OCI-M1 (cell line): ENCODE results near the gene HCN4.
A peak's percentile ranks its signal among the peaks of the same experiment; 100 is the strongest.

Experiments
- DNase-seq: peaks from one replicate; lab custom pipeline; 2025; lab: John Stamatoyannopoulos, UW

Gene HCN4

DNA sequence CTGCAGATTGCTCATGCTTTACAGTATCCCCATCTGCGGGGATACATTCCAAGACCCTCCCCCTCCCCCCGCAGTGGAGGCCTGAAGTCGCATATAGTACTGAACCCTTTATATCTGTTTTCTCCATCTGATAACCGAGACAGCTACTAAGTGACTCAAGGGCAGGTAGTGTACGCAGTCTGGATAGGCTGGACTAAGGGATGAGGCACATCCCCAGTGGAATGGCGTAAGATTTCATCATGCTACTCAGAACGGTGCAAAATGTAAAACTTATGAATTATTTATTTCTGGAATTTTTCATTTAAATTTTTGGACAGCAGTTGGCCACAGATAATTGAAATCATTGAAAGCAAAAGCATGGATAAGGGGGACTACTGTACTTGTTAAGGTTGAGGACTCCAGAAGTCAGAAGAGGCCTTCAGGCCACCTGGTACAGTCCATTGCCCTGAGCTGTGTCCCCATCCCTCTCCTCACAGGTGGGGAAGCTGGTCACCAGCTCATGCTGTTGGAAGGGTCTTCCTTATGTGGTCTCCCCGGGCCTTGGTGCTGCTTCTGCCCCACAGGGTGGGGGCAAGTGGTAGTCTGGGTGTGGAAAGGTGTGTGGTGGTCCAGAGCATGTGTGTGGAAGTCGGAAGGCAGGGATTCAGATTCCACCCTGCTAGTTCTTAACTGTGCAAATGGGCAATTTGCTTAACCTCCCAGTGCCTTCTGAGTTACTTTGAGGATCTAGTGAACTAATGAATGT, 72.0 kb downstream of the HCN4 start:
- DNase-seq, result no peak

DNA sequence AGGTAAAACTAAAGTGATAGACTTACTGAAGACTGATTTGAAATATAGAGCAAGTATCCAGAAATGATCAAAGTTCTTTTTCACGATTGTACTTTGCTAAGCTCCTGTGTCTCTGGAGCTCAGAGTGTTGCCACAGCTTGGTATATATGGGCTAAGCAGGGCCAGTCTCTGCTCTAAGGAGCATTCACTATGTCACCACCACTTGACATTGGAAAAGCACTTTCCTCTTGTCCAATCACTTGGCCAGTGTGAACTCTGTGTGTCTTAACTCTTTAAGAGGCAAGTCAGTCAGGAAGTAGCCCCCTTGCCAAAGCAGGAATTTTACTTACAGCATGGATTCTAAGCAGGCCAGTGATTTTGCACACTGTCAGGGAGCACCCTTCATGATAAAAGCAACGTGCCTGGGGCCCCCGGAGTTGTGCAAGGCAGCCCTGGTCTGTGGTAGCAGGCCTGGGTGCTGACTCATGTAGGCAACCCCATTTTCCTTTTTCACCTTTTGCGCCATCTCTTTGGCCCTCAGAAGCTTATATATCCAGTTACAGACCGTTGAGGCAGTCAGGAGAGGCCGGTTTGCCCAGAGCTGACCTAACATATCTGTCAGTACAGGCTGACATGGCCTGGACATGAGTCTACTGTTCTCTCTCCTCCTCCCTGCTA, 73.0 kb downstream of the HCN4 start:
- no peak for DNase-seq

GRCh38 chr15:73293773-73294172, 75.0 kb downstream of the HCN4 start:
- DNase-seq, result no peak

GRCh38 chr15:73291441-73291840, 77.3 kb downstream of the HCN4 start:
- DNase-seq, result no peak

- DNase-seq, result no peak
Observed at GRCh38 chr15:73287019-73287418, 81.7 kb downstream of the HCN4 start.

GRCh38 chr15:73286311-73286710, 82.4 kb downstream of the HCN4 start:
- no peak for DNase-seq

DNA sequence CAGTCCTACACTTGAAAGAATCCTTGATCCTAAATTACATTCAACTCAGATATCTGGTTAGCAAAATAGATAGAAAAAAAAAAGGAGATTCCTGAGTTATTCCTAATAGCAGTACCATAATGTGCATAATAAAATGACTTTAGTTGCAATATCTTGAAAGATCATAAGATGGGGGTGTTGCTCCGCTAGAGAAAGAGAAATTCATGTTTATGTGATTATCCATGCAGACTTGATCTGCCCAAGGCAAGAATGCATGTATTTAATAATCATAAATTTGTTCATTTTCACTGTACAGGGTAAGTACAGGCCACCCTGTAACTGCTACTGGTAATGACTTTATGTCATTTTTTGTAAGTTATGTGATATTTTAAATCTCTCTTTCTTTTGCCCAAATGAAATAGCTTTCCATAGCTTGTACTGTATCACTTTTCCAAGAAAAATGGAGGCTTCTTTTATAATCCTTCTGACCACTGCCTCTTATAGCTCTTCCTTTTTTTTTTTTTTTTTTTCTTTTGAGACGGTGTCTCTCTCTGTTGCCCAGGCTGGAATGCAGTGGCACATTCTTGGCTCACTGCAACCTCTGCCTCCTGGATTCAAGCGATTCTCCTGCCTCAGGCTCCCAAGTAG, 84.6 kb downstream of the HCN4 start:
- DNase-seq, result peak; percentile 13

- DNase-seq, result no peak
Observed at GRCh38 chr15:73283366-73283962, 85.3 kb downstream of the HCN4 start.

GRCh38 chr15:73282567-73283365, 86.0 kb downstream of the HCN4 start:
- DNase-seq, result peak; percentile 89

DNA sequence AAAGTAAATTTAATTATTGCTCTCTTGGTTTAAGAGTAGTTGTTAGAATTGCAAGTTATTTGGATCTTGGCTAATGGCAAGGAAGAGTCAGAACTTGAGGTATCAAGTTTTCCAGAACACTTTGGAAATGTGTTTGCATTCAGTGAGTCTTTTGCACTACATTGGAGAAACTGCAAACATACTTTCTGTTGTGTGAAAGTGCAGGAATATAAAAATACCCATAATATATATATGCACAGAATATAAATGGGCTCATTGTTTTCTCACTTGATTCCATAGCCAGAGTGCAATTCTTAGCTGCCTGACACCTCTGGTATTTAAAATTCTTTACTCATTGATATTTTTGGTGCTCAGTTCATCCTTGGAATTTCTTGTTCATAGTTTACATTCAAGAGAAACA, 92.9 kb downstream of the HCN4 start:
- DNase-seq, result no peak

DNA sequence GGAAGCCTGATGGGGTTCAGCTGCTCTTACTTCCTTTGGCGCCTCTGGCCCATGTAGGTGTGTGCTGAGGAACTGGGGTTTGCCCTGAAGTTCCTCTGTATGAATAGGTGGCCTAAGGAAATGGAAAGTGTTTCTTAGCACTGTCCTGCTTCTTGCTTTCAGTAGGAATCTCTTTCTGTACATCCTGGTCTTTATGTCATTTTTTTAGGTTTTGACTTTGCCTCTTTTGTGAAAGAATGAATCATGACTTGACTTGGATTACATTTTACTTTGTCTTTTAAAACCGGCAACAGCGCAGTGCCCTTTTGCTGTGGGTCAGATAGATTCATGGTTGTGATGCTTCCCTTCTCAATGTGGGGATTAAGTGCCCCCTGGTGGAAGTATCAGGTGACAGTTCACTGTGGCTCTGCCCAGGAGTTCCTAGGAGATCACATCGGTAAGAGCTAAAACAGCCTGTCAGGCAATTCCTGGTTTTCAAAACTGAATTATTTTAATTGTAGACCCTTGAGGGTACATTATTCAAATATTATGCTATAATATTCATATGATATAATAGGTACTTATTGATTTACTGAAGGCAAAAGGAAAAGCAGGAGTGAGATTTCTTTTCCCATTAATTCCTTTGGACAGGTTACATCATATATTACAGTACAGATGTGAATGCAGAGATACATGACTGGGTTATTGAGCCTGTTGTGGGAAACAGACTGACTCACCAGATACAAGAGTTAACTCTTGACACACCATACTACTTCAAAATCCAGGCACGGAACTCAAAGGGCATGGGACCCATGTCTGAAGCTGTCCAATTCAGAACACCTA, 95.4 kb downstream of the HCN4 start:
- peak; percentile 62 for DNase-seq

GRCh38 chr15:73270366-73271097, 98.2 kb downstream of the HCN4 start:
- no peak for DNase-seq
